IPS-18a (cell line): ENCODE data around the gene ZBP1.

Experiments
- H3K27ac ChIP-seq: one replicate; pipeline ENCODE4 v1.5.1; 2013; ENCODE audit warnings: low read length
- H3K27me3 ChIP-seq: one replicate; pipeline ENCODE4 v1.6.1; 2013; ENCODE audit warnings: mild to moderate bottlenecking, low read length; ENCODE audit not compliant: control insufficient read depth, insufficient read depth
- H3K36me3 ChIP-seq: one replicate; pipeline ENCODE4 v1.6.1; 2013; ENCODE audit warnings: low read depth, low read length; ENCODE audit not compliant: control insufficient read depth
- H3K4me1 ChIP-seq: one replicate; pipeline ENCODE4 v1.6.1; 2013; ENCODE audit warnings: low read depth, low read length; ENCODE audit not compliant: control insufficient read depth
- H3K4me3 ChIP-seq: one replicate; pipeline ENCODE4 v1.5.1; 2013; ENCODE audit warnings: low read length
- H3K9ac ChIP-seq: one replicate; pipeline ENCODE4 v1.6.1; 2013; ENCODE audit warnings: mild to moderate bottlenecking, low read length, moderate library complexity
- H3K9me3 ChIP-seq: one replicate; pipeline ENCODE4 v1.6.1; 2013; ENCODE audit warnings: low read depth, low read length; ENCODE audit not compliant: control insufficient read depth

The ZBP1 gene

GRCh38 chr20:57590485-57591288 is 29.5 kb downstream of the ZBP1 start:
- H3K9ac ChIP-seq: no peak overlapping the region

GRCh38 chr20:57589728-57590484 is 30.3 kb downstream of the ZBP1 start:
- H3K27ac ChIP-seq: no peak overlapping the region
- no peaks in the 10 kb centered on the region for H3K36me3 ChIP-seq
- no peaks in the 10 kb centered on the region for H3K4me1 ChIP-seq
- H3K4me3 ChIP-seq: no peak overlapping the region
- H3K9ac ChIP-seq: no peak overlapping the region
- no peaks in the 10 kb centered on the region for H3K9me3 ChIP-seq
- H3K27me3 ChIP-seq: no peaks in the 10 kb centered on the region

More at GRCh38 chr20:57590485-57591288, 29.5 kb downstream of the ZBP1 start:
- Histone ChIP-seq H3K27me3 (no peaks in the 10 kb centered on the region), H3K4me1 (no peaks in the 10 kb centered on the region), H3K4me3 (no peak overlapping the region), H3K36me3 (no peaks in the 10 kb centered on the region), H3K27ac (no peak overlapping the region), H3K9me3 (no peaks in the 10 kb centered on the region)

GRCh38 chr20:57589123-57589727 is 31.0 kb downstream of the ZBP1 start:
- Histone ChIP-seq H3K36me3 (no peaks in the 10 kb centered on the region), H3K4me1 (no peaks in the 10 kb centered on the region), H3K27me3 (no peaks in the 10 kb centered on the region), H3K27ac (no peak overlapping the region), H3K9ac (no peak overlapping the region), H3K9me3 (no peaks in the 10 kb centered on the region), H3K4me3 (no peak overlapping the region)

GRCh38 chr20:57588596-57588995 is 31.6 kb downstream of the ZBP1 start:
- no peak overlapping the region for H3K9ac ChIP-seq
- H3K36me3 ChIP-seq: no peaks in the 10 kb centered on the region
- H3K4me1 ChIP-seq: no peaks in the 10 kb centered on the region
- no peak overlapping the region for H3K4me3 ChIP-seq
- H3K27ac ChIP-seq: no peak overlapping the region
- no peaks in the 10 kb centered on the region for H3K9me3 ChIP-seq
- H3K27me3 ChIP-seq: no peaks in the 10 kb centered on the region

- H3K4me3 ChIP-seq: no peak overlapping the region
- no peak overlapping the region for H3K27ac ChIP-seq
- H3K9me3 ChIP-seq: no peaks in the 10 kb centered on the region
- no peaks in the 10 kb centered on the region for H3K4me1 ChIP-seq
- no peaks in the 10 kb centered on the region for H3K27me3 ChIP-seq
- H3K36me3 ChIP-seq: no peaks in the 10 kb centered on the region
- no peak overlapping the region for H3K9ac ChIP-seq
These were observed 32.2 kb downstream of the ZBP1 start for GRCh38 chr20:57587989-57588377.

GRCh38 chr20:57587278-57587988 is 32.8 kb downstream of the ZBP1 start:
- Histone ChIP-seq H3K27me3 (no peaks in the 10 kb centered on the region), H3K9me3 (no peaks in the 10 kb centered on the region), H3K36me3 (no peaks in the 10 kb centered on the region), H3K4me1 (no peaks in the 10 kb centered on the region), H3K9ac (no peak overlapping the region), H3K27ac (no peak overlapping the region), H3K4me3 (no peak overlapping the region)

- no peaks in the 10 kb centered on the region for H3K27me3 ChIP-seq
- H3K4me1 ChIP-seq: no peaks in the 10 kb centered on the region
- H3K9ac ChIP-seq: no peak overlapping the region
- no peaks in the 10 kb centered on the region for H3K9me3 ChIP-seq
- no peaks in the 10 kb centered on the region for H3K36me3 ChIP-seq
- H3K4me3 ChIP-seq: no peak overlapping the region
- H3K27ac ChIP-seq: no peak overlapping the region
These were observed 33.3 kb downstream of the ZBP1 start for GRCh38 chr20:57586943-57587277.

GRCh38 chr20:57586370-57586793 is 33.8 kb downstream of the ZBP1 start:
- Histone ChIP-seq H3K9me3 (no peaks in the 10 kb centered on the region), H3K27me3 (no peaks in the 10 kb centered on the region), H3K36me3 (no peaks in the 10 kb centered on the region), H3K27ac (no peak overlapping the region), H3K9ac (no peak overlapping the region), H3K4me3 (no peak overlapping the region), H3K4me1 (no peaks in the 10 kb centered on the region)

- H3K4me1 ChIP-seq: no peaks in the 10 kb centered on the region
- no peaks in the 10 kb centered on the region for H3K9me3 ChIP-seq
- H3K27ac ChIP-seq: no peak overlapping the region
- H3K4me3 ChIP-seq: no peak overlapping the region
- no peaks in the 10 kb centered on the region for H3K36me3 ChIP-seq
- no peak overlapping the region for H3K9ac ChIP-seq
- H3K27me3 ChIP-seq: no peaks in the 10 kb centered on the region
These were observed 34.6 kb downstream of the ZBP1 start for GRCh38 chr20:57585466-57586213.

GRCh38 chr20:57584768-57585461 is 35.3 kb downstream of the ZBP1 start:
- Histone ChIP-seq H3K27ac (no peak overlapping the region), H3K9me3 (no peaks in the 10 kb centered on the region), H3K36me3 (no peaks in the 10 kb centered on the region), H3K27me3 (no peaks in the 10 kb centered on the region), H3K4me3 (no peak overlapping the region), H3K9ac (no peak overlapping the region), H3K4me1 (no peaks in the 10 kb centered on the region)
